ENCODE measurements around the gene SLC6A7.

Gene SLC6A7

DNA sequence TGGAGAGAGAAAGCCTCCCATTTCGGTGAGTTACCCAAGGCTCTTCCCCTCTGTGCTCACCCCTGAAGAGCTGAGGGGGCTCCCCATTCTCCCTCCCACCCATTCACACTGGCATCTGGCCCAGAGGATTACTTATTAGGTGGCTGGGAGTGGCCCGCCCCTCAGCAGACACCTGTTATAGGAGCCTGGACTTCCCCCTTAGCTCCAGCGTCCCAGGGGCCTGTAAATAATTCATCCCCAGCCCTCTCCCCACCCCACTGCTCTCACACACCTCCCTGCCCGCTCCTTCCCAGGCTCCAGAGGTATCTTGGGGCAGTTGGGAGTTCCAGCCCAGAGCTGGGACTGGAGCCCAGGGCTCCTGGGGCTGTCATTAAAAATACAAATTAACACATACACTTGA is 11.6 kb upstream of the SLC6A7 start:
- TF ChIP-seq, protein P1, sequence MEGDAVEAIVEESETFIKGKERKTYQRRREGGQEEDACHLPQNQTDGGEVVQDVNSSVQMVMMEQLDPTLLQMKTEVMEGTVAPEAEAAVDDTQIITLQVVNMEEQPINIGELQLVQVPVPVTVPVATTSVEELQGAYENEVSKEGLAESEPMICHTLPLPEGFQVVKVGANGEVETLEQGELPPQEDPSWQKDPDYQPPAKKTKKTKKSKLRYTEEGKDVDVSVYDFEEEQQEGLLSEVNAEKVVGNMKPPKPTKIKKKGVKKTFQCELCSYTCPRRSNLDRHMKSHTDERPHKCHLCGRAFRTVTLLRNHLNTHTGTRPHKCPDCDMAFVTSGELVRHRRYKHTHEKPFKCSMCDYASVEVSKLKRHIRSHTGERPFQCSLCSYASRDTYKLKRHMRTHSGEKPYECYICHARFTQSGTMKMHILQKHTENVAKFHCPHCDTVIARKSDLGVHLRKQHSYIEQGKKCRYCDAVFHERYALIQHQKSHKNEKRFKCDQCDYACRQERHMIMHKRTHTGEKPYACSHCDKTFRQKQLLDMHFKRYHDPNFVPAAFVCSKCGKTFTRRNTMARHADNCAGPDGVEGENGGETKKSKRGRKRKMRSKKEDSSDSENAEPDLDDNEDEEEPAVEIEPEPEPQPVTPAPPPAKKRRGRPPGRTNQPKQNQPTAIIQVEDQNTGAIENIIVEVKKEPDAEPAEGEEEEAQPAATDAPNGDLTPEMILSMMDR (IDR thresholded peaks at IDR 0.05; ENCODE audit: low read depth, low read length, missing control alignments), result no peak
- no peak for DNase-seq (ENCODE audit: low read depth)
- H3K4me3 ChIP-seq (ENCODE audit: low read depth, low read length), result no peak overlapping the region

GRCh38 chr5:150179019-150179620 is 10.7 kb upstream of the SLC6A7 start:
- TF ChIP-seq, protein P1 (IDR thresholded peaks at IDR 0.05; ENCODE audit: low read depth, low read length, missing control alignments), result no peak
- H3K4me3 ChIP-seq (ENCODE audit: low read depth, low read length), result no peak overlapping the region
- no peak for DNase-seq (ENCODE audit: low read depth)

GRCh38 chr5:150180241-150181026 is 9.4 kb upstream of the SLC6A7 start:
- DNase-seq (ENCODE audit: low read depth), result no peak
- TF ChIP-seq, protein P1 (IDR thresholded peaks at IDR 0.05; ENCODE audit: low read depth, low read length, missing control alignments), result no peak
- H3K4me3 ChIP-seq (ENCODE audit: low read depth, low read length), result no peak overlapping the region

DNA sequence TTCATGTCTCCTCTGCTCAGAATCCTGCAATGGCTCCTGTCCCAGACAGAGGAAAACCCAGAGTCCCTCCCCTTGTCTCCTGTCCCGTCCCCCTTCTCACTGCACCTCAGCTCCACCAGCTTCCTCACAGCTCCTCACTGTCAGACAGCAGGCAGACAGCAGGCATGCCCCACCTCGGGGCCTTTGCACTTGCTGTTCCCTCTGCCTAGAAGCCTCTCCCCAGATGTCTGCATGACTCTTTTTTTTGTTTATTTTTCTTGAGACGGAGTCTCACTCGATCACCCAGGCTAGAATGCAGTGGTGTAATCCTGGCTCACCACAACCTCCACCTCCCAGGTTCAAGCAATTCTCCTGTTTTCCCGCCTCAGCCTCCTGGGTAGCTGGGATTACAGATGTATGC is 8.8 kb upstream of the SLC6A7 start:
- H3K4me3 ChIP-seq (ENCODE audit: low read depth, low read length), result no peak overlapping the region
- TF ChIP-seq, protein P1 (IDR thresholded peaks at IDR 0.05; ENCODE audit: low read depth, low read length, missing control alignments), result no peak
- no peak for DNase-seq (ENCODE audit: low read depth)

GRCh38 chr5:150181766-150182545 is 7.9 kb upstream of the SLC6A7 start:
- no peak overlapping the region for H3K4me3 ChIP-seq (ENCODE audit: low read depth, low read length)
- no peak for DNase-seq (ENCODE audit: low read depth)
- TF ChIP-seq, protein P1 (IDR thresholded peaks at IDR 0.05; ENCODE audit: low read depth, low read length, missing control alignments), result no peak

GRCh38 chr5:150182774-150183173 is 7.1 kb upstream of the SLC6A7 start:
- TF ChIP-seq, protein P1 (IDR thresholded peaks at IDR 0.05; ENCODE audit: low read depth, low read length, missing control alignments), result no peak
- no peak for DNase-seq (ENCODE audit: low read depth)
- H3K4me3 ChIP-seq (ENCODE audit: low read depth, low read length), result no peak overlapping the region
